HepG2 (cell line): ENCODE data around the gene PPIP5K1. TPM values are rescaled to one million over a fixed set of nuclear protein-coding genes. Genes with fewer than 3 reads are reported as not detected.

Experiments used
- ATAC-seq: fragments of 200-7000 bp; cut with Tn5 transposase; 3 replicates; pipeline ENCODE4 v1.9.1; 2020; ENCODE audit warnings: mild to moderate bottlenecking, moderate library complexity
- BruUV-seq: library from RNA; stranded (reverse); fragments of 400-500 nt; replicated peaks from 2 replicates; lab custom pipeline; 2021; lab: Mats Ljungman, UMichigan
- CTCF ChIA-PET: fragments of 300-600 bp; formaldehyde crosslinking; extraction: SDS; loops from one replicate; lab custom pipeline; 2021; ENCODE audit warnings: low total read pairs, inconsistent platforms, low intra/inter-chr PET ratio; lab: Yijun Ruan, JAX
- POLR2A ChIA-PET: fragments of 350-600 bp; sonication (Branson Sonifier 250); formaldehyde crosslinking; loops from one replicate; lab custom pipeline; 2020; ENCODE audit warnings: antibody characterized with exemption, inconsistent platforms; lab: Yijun Ruan, JAX
- DNase-seq: peaks from one replicate; pipeline ENCODE4 v3.0.0-alpha.2; 2015; ENCODE audit warnings: low spot score
- FAIRE-seq: peaks from 3 replicates; lab custom pipeline; 2011; peaks lifted over from hg19 to GRCh38; lab: Jason Lieb, UNC
- H2AFZ ChIP-seq: one replicate; pipeline ENCODE4 v1.6.1; 2011; ENCODE audit warnings: low read length, inconsistent platforms
- H3K27ac ChIP-seq: fragments of 300-600 bp; 3 replicates; pipeline ENCODE4 v1.8.0; 2011; ENCODE audit warnings: mixed run types, mild to moderate bottlenecking, mixed read lengths, low read length, inconsistent platforms; ENCODE audit not compliant: insufficient read depth; ENCODE audit errors: extremely low read length
- H3K27me3 ChIP-seq, 2 experiments: fragments of 200-600 bp in 1 of 2; 2 replicates in 1 of 2; 3 replicates in 1 of 2; pipeline versions ENCODE4 v1.6.0 to v1.8.0; 2011; ENCODE audit warnings: low read length in 2 of 2, mild to moderate bottlenecking in 2 of 2, moderate library complexity in 2 of 2, inconsistent platforms in 1 of 2; ENCODE audit not compliant: insufficient read depth in 2 of 2, control insufficient read depth in 1 of 2
- H3K36me3 ChIP-seq, 2 experiments: fragments of 200-600 bp in 1 of 2; replicated peaks in 1 of 2; 2 replicates in 1 of 2; 3 replicates in 1 of 2; pipeline versions ENCODE4 v1.5.1 to v1.8.0; 2011; ENCODE audit warnings: low read length in 2 of 2, inconsistent platforms in 1 of 2; ENCODE audit not compliant: insufficient read depth in 2 of 2, control insufficient read depth in 1 of 2
- H3K4me1 ChIP-seq: 2 replicates; pipeline ENCODE4 v1.5.1; 2012; ENCODE audit warnings: low read length, inconsistent platforms; ENCODE audit not compliant: insufficient read depth
- H3K4me2 ChIP-seq: 2 replicates; pipeline ENCODE4 v1.6.0; 2011; ENCODE audit warnings: low read depth, low read length, inconsistent platforms
- H3K4me3 ChIP-seq, 3 experiments: fragments of 200-600 bp in 1 of 3; sonication (generic), shearing (Covaris generic) in 1 of 3; replicated peaks in 1 of 3; 2 replicates each; pipeline ENCODE4 v1.5.1; 2011 to 2016; ENCODE audit warnings: low read length in 3 of 3, inconsistent platforms in 2 of 3, low read depth in 2 of 3, mild to moderate bottlenecking in 2 of 3, control low read depth in 1 of 3, mixed read lengths in 1 of 3; ENCODE audit not compliant: insufficient read depth in 1 of 3
- H3K79me2 ChIP-seq: one replicate; pipeline ENCODE4 v1.6.1; 2011; ENCODE audit warnings: low read length, inconsistent platforms; ENCODE audit not compliant: insufficient read depth
- H3K9ac ChIP-seq: 2 replicates; pipeline ENCODE4 v1.6.0; 2011; ENCODE audit warnings: mild to moderate bottlenecking, low read depth, low read length, inconsistent platforms; ENCODE audit not compliant: insufficient read depth
- H3K9me3 ChIP-seq: 2 replicates; pipeline ENCODE4 v1.5.1; 2012; ENCODE audit warnings: mild to moderate bottlenecking, low read length
- H4K20me1 ChIP-seq: 2 replicates; pipeline ENCODE4 v1.6.0; 2011; ENCODE audit warnings: inconsistent platforms, mild to moderate bottlenecking, low read length, moderate library complexity; ENCODE audit not compliant: insufficient read depth
- CHD2 ChIP-seq: IDR thresholded peaks from 2 replicates; pipeline ENCODE4 v1.6.1; 2011; ENCODE audit warnings: low read depth, low read length, improper control_type of control experiment
- CSRNP2 ChIP-seq: sonication (generic); formaldehyde crosslinking; conservative IDR thresholded peaks from 2 replicates; pipeline ENCODE4 v1.8.0; 2022; ENCODE audit warnings: low read depth, missing genetic modification reagents
- FOSL1 ChIP-seq: sonication (generic); formaldehyde crosslinking; IDR thresholded peaks from 2 replicates; pipeline ENCODE4 v1.9.0; 2021; ENCODE audit warnings: missing genetic modification reagents, borderline replicate concordance
- FOXM1 ChIP-seq: sonication (generic); formaldehyde crosslinking; IDR thresholded peaks from 2 replicates; pipeline ENCODE4 v1.5.0; 2020; ENCODE audit warnings: missing genetic modification reagents
- HNF4G ChIP-seq, 2 experiments: sonication (generic) in 1 of 2; formaldehyde crosslinking in 1 of 2; IDR thresholded peaks; 2 replicates each; pipeline versions ENCODE4 v1.4.0 to v1.6.1; 2011 to 2020; ENCODE audit warnings: borderline replicate concordance in 2 of 2, low read depth in 2 of 2, mild to moderate bottlenecking in 2 of 2, low read length in 1 of 2, missing genetic modification reagents in 1 of 2, moderate library complexity in 1 of 2
- MYC ChIP-seq: sonication (generic); formaldehyde crosslinking; IDR thresholded peaks from 2 replicates; pipeline ENCODE4 v1.9.0; 2021; ENCODE audit warnings: missing genetic modification reagents, borderline replicate concordance
- MZF1 ChIP-seq: sonication (generic); formaldehyde crosslinking; IDR thresholded peaks from 2 replicates; pipeline ENCODE4 v1.8.1; 2023; ENCODE audit warnings: mild to moderate bottlenecking, missing genetic modification reagents, borderline replicate concordance
- NR2C2 ChIP-seq: sonication (generic); formaldehyde crosslinking; IDR thresholded peaks from 2 replicates; pipeline ENCODE4 v1.4.0; 2020; ENCODE audit warnings: missing genetic modification reagents, mild to moderate bottlenecking, moderate library complexity, borderline replicate concordance
- PHF20 ChIP-seq: sonication (generic); formaldehyde crosslinking; IDR thresholded peaks from 2 replicates; pipeline ENCODE4 v1.5.0; 2020; ENCODE audit warnings: mild to moderate bottlenecking, missing genetic modification reagents
- POLR2AphosphoS5 ChIP-seq: IDR thresholded peaks from 2 replicates; pipeline ENCODE4 v1.6.1; 2012; ENCODE audit warnings: low read depth, low read length
- RELA ChIP-seq: sonication (generic); formaldehyde crosslinking; IDR thresholded peaks from 2 replicates; pipeline ENCODE4 v1.4.0; 2020; ENCODE audit warnings: missing genetic modification reagents
- ZNF280B ChIP-seq: sonication (generic); formaldehyde crosslinking; IDR thresholded peaks from 2 replicates; pipeline ENCODE4 v1.5.0; 2020; ENCODE audit warnings: missing genetic modification reagents, mild to moderate bottlenecking, borderline replicate concordance
- ZNF552 ChIP-seq: sonication (generic); formaldehyde crosslinking; IDR thresholded peaks from 2 replicates; pipeline ENCODE4 v1.9.0; 2022; ENCODE audit warnings: missing genetic modification reagents, mild to moderate bottlenecking, borderline replicate concordance
- ZNF737 ChIP-seq: sonication (generic); formaldehyde crosslinking; IDR thresholded peaks from 2 replicates; pipeline ENCODE4 v1.5.0; 2020; ENCODE audit warnings: missing genetic modification reagents, mild to moderate bottlenecking, borderline replicate concordance
- ZNF761 ChIP-seq: sonication (generic); formaldehyde crosslinking; conservative IDR thresholded peaks from 2 replicates; pipeline ENCODE4 v1.4.0; 2020; ENCODE audit warnings: mild to moderate bottlenecking, missing genetic modification reagents
- WGBS: methylation state at CpG from one replicate; pipeline ENCODE4 v1.1.6; 2017; ENCODE audit warnings: low lambda C conversion rate; 5-methylcytosine and 5-hydroxymethylcytosine counted together
- in situ Hi-C: cut with HindIII; loops from 2 replicates; pipeline ENCODE4 v1.10.0; 2017; ENCODE audit warnings: low pct_unique_long_range_greater_than_20kb; ENCODE audit not compliant: extremely low pct_ligation_motif_present
- intact Hi-C: fragments of 100-400 bp; cut with micrococcal nuclease; formaldehyde crosslinking; loops from one replicate; pipeline ENCODE4 v1.10.0; 2022; ENCODE audit not compliant: unreplicated experiment
- polyA plus RNA-seq, 8 experiments: library from polyadenylated mRNA; depleted of rRNA in 3 of 8; stranded (reverse) in 7 of 8; unstranded in 1 of 8; fragments of >200 nt; fragmentation: Illumina TruSeq in 4 of 8; extraction: Trizol in 4 of 8; gene quantifications; 2 replicates each; pipeline versions ENCODE4 v1.2.1 to v1.2.3, GENCODE V29; 2011 to 2016; ENCODE audit warnings: low read depth in 4 of 8, missing spikeins in 1 of 8, mixed read lengths in 1 of 8; ENCODE audit not compliant: insufficient read depth in 1 of 8
- total RNA-seq, 5 experiments: library from RNA; depleted of rRNA; stranded (reverse); fragments of >200 nt; fragmentation: Illumina TruSeq; extraction: Trizol; gene quantifications; 2 replicates each; pipeline ENCODE4 v1.2.3, GENCODE V29; 2016; ENCODE audit warnings: low read depth in 1 of 5

Gene PPIP5K1
- total and polyA plus RNA-seq, 2 of the 13 experiments (the other 11 are each of a cell fraction or from before 2014, with no cell fraction given) = 9.9 to 10.9 TPM

GRCh38 chr15:43516801-43517353, 73.1 kb downstream of the PPIP5K1 start:
- ChIA-PET CTCF (interaction anchor here (1.0 kb wide), 1 partner anchor 34 kb away, joined by 3 read pairs; no protein-coding TSS in a partner anchor), POLR2A (no interaction called here)
- no peak overlapping the region for H3K9ac ChIP-seq
- DNase-seq = no peak
- no TSS peak for BruUV-seq
- WGBS = 14% methylated on average over 4 of the region's 4 CpGs
- in situ Hi-C loops (loop anchor here (10.0 kb wide), 1 partner anchor 258 kb away; the partner anchor contains the start of gene ELL3), intact Hi-C loops (no loop called here)
- no peak overlapping the region; the same call in 1 of the 2 replicates for H3K4me2 ChIP-seq
- no peak for ATAC-seq
- peaks cover 23% of the 10 kb centered on the region for H3K4me1 ChIP-seq
- TF ChIP-seq POLR2AphosphoS5 (no peak), ZNF280B (CRISPR knock-in tag) (no peak), ZNF552 (CRISPR knock-in tag) (no peak), PHF20 (no peak), RELA (CRISPR knock-in tag) (no peak), CSRNP2 (no peak), FOSL1 (CRISPR knock-in tag) (no peak), ZNF761 (CRISPR knock-in tag) (no peak), ZNF737 (CRISPR knock-in tag) (no peak), NR2C2 (CRISPR knock-in tag) (no peak), HNF4G (IDR thresholded peaks at IDR 0.05; ENCODE audit: borderline replicate concordance, low read depth, low read length) (no peak), HNF4G (CRISPR knock-in tag; IDR thresholded peaks at IDR 0.05; ENCODE audit: borderline replicate concordance, low read depth) (no peak), CHD2 (no peak), FOXM1 (no peak), MZF1 (no peak), MYC (CRISPR knock-in tag) (no peak)
- peaks cover 7 to 59% of the 10 kb centered on the region in 2 experiments for H3K27me3 ChIP-seq
- H2AFZ ChIP-seq = no peak overlapping the region
- no peaks in the 10 kb centered on the region for H3K36me3 ChIP-seq
- H3K4me3 ChIP-seq = no peak overlapping the region
- no peaks in the 10 kb centered on the region for H3K79me2 ChIP-seq
- no peak for FAIRE-seq
- no peaks in the 10 kb centered on the region for H4K20me1 ChIP-seq
- H3K27ac ChIP-seq = no peak overlapping the region
- no peaks in the 10 kb centered on the region for H3K9me3 ChIP-seq
